HG03039 (cell line): ENCODE data around the gene SBK3.
"Not testable (repeated sequence)": the region's sequence is repeated elsewhere in the genome, so short reads cannot be mapped to it uniquely, and the experiment has no call there.

Experiments
- ATAC-seq: cut with Tn5 transposase; IDR thresholded peaks from one replicate; pipeline ENCODE4 v1.9.1; 2021; ENCODE audit warnings: mild to moderate bottlenecking, moderate library complexity; ENCODE audit not compliant: unreplicated experiment

SBK3 gene

GRCh38 chr19:55576746-55577145 lies 31.4 kb upstream of the SBK3 start:
- ATAC-seq, result no peak

DNA sequence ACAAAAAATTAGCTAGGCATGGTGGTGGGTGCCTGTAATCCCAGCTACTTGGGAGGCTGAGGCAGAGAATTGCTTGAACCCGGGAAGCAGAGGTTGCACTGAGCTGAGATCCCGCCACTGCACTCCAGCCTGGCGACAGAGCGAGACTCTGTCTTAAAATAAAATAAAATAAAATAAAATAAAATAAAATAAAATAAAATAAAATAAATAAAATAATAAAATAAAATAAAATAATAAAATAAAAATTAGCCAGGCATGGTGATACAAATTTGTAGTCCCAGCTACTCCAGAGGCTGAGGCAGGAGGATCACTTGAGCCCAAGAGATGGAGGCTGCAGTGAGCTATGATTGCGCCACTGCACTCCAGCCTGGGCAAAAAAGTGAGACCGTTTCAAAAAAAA lies 28.6 kb upstream of the SBK3 start:
- not testable (repeated sequence) for ATAC-seq

GRCh38 chr19:55569477-55569876 lies 24.1 kb upstream of the SBK3 start:
- not testable (repeated sequence) for ATAC-seq

DNA sequence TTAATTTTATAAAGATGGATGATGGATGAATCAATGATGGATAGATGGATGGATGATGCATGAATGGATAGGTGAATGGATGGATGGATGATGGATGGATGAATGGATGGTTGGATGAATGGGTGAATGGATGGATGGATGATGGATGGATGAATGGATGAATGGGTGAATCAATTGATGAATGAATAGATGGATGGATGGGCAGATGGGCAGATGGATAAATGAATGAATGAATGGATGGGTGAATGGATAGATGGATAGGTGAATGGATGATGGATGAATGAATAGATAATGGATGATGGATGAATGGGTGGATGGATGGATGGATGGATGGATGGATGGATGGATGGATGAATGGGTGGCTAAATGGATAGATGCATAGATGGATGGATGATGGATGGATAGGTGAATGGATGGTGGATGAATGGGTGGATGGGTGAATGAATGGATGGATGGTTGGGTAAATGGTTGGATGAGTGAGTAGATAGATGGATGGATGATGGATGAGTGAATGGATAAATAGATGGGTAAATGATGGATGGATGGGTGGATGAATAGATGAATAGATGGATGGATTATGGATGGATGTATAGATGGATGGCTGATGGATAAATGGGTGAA lies 22.5 kb upstream of the SBK3 start:
- ATAC-seq, result no peak

- no peak for ATAC-seq
Measured at GRCh38 chr19:55566823-55567222, 21.5 kb upstream of the SBK3 start.

- ATAC-seq, result no peak
Measured at GRCh38 chr19:55563261-55563690, 17.9 kb upstream of the SBK3 start.

DNA sequence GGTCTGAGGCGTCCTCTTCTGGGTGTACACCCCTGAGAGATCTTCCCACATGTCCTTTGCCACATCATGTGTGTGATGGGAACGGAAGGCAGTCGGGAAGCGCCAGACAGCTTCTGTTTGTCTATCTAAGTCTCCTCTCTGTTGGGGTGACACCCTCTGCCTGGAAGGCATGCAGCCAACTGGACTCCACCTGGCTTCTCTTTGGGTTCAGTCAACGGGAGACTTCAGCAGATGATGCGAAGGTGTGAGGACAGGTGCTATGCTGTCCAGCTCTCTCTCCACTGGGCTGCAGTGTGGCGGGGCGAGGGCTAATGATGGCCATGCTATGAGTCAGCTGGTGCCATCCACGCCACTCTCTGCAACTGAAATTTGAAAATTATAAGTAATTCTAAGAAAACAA lies 14.3 kb upstream of the SBK3 start:
- no peak for ATAC-seq

- ATAC-seq, result no peak
Measured at GRCh38 chr19:55554741-55555152, 9.4 kb upstream of the SBK3 start.

- no peak for ATAC-seq
Measured at GRCh38 chr19:55554302-55554701, 9.0 kb upstream of the SBK3 start.

GRCh38 chr19:55553217-55554182 lies 8.2 kb upstream of the SBK3 start:
- no peak for ATAC-seq

DNA sequence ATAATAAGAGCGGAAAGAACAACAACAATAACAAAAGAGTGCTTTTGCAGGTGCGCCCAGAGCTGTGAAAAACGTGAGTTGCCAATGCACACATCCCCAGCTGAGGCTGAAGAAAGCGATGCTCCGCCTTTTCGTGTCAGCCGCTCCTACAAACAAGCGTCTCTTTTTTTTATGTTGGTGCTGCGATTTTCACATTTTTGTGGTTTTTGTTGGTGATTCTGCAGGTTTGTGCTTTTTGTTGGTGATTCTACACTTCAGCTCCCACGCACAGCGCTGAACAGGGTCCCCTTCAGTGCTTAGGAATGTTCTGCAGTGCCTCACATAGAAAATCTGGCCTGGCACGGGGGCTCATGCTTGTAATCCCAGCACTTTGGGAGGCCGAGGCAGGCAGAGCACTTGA lies 7.3 kb upstream of the SBK3 start:
- ATAC-seq, result no peak

DNA sequence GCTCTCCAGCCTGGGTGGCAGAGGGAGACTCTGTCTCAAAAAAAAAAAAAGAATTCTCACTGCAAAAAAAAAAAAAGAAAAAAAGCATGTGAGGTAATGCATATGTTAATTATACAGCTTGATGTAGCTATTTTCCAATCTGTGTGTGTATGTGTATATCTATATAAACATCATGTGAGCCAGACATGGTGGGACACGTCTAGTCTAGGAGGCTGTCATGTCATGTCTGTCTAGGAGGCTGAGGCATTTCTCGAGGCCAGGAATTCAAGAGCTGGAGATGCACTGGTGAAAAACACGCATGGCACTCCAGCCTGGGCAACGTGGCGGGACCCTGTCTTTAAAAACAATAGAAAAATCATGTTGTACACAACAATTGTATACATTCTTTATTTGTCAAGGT lies 6.9 kb upstream of the SBK3 start:
- ATAC-seq, result no peak

DNA sequence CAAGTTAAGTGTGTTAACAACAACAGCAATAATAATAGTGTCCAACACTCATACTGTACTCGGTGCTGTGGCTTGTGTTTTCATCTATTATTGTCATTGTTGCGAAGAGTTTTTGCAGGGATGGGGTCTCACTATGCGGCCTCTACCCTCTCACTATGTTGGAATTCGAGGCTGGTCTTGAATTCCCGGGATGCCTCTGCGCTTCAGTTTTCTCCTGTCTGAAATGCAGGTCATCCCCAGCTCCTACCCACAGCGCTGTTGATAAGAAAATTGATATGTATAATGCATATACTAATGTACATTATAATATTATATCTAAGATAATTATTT lies 4.9 kb upstream of the SBK3 start:
- no peak for ATAC-seq

DNA sequence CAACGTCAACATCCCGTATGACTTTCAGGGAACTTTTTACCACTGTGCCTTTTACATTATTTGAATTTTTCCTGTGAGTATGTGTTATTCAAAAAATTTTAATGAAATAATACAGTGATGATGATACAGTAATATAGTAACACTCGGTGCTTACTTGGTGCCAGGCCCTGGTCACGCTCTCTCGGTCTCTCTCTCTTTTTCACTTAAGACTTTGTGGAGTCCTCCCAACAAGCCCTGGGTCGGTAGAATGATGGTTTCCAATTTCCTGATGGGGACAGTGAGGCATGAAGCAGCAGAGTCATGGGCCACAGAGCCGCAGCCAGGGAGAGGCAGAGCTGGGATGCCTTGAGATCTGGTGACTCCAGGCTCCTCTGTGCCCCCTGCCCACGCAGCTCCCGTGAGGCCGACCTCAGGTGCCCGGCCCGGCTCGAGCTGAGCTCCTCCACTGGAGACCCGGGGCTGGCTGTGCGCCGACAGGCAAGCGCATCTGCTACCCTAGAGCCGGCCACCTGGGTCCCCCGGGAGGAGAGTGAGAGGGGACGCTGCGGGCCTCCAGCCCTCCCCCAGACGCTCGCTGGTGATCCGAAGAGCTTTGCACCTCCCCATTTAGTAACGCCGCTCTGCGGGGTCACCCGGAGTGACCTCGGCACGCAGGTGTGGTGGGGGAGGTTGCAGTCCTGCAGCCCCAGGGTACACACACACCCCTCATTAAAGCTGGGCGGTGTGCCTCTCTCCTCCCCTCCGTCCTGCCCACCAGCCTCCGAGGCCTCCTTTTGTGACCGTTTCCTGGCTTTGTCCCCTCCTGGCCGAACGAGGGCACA lies 4.4 kb upstream of the SBK3 start:
- ATAC-seq, result no peak

GRCh38 chr19:55546822-55547614 lies 1.7 kb upstream of the SBK3 start:
- no peak for ATAC-seq

- ATAC-seq, result no peak
Measured at GRCh38 chr19:55546011-55546410, 668 bp upstream of the SBK3 start.

DNA sequence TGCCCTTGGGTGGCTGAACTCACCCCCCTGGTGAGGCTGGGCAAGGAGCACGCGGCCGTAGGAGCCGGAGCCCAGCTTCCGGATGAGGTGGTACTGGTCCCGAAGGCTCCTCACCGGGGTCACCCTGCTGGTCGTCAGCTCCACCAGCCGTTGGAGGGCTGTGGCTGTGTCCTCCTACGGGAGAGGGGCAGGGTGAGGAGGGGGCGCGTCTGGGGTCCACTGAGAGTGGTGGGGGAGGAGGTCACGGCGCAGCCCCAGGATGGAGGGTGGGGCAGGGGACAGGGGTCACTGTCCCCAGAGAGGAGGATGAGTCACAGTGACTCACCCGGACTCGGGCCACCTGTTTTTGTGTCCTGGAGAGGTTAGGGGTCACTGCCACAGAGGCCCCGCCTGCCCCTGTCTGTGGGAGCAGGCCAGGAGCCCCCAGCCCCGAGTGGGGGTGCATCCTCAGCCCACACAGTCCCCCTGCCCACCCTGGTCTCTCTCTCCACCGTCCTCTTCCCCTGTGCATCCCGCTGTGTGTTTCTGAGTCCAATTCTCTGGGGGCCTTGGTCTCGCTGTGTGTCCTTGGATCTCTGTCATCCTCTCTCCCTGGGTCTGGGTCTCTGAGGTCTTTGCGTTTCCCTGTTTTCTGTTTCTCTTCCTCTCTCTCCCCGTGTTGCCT lies 435 bp downstream of the SBK3 start:
- ATAC-seq, result no peak

DNA sequence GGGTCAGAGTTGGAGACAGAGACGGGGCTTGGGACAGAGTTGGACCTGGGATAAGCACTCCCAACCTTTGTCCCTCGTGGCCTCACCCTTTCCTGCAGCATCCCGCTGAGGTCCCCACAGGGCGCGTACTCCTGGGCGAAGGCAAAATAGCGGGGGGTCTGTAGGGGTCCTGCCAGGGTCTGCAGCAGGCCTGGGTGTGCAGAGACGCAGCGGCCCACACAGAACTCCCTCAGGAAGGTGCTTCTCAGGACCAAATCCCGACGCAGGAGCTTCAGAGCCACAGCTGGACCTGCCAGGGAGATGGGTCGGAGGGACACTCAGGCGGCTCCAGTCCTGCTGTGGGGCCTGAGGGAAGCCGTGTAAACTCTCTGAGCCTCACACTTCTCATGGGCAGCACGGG lies 1.3 kb downstream of the SBK3 start:
- no peak for ATAC-seq

- no peak for ATAC-seq
Measured at GRCh38 chr19:55543567-55543966, 1.8 kb downstream of the SBK3 start.

GRCh38 chr19:55542292-55542855 lies 3.0 kb downstream of the SBK3 start:
- ATAC-seq, result no peak
